OCI-LY7 (cell line): ENCODE measurements around the gene CLUH.

Source experiments
- CTCF ChIP-seq: fragments of 200-600 bp; sonication (generic); conservative IDR thresholded peaks from 2 replicates; pipeline ENCODE4 v1.5.1; 2014; ENCODE audit warnings: mild to moderate bottlenecking, antibody characterized with exemption, low read length, moderate library complexity, mixed read lengths
- EZH2phosphoT487 ChIP-seq: fragments of 200-600 bp; sonication (generic); IDR thresholded peaks from 2 replicates; pipeline ENCODE4 v1.6.1; 2018; ENCODE audit warnings: low read depth, borderline replicate concordance, mild to moderate bottlenecking, mixed run types, antibody characterized with exemption, low read length, moderate library complexity, mixed read lengths

- TF ChIP-seq CTCF (no peak), EZH2phosphoT487 (no peak)
These were observed at the start of gene CLUH for GRCh38 chr17:2711608-2712299.
